GM12873 (cell line): ENCODE data around the gene ZNF519.

Experiments
- CTCF ChIP-seq: IDR thresholded peaks from 2 replicates; pipeline ENCODE4 v1.5.1; 2012; ENCODE audit warnings: low read depth, mild to moderate bottlenecking, moderate library complexity, low read length, control low read depth; ENCODE audit not compliant: insufficient read depth; ENCODE audit errors: missing control alignments

The ZNF519 gene

GRCh38 chr18:14120926-14121325 is 11.3 kb downstream of the ZNF519 start:
- no peak for TF ChIP-seq CTCF

GRCh38 chr18:14117606-14118005 is 14.6 kb downstream of the ZNF519 start:
- TF ChIP-seq CTCF: no peak

GRCh38 chr18:14106906-14107305 is 25.3 kb downstream of the ZNF519 start:
- no peak for TF ChIP-seq CTCF

- TF ChIP-seq CTCF: no peak
Measured at GRCh38 chr18:14104906-14105748, 27.1 kb downstream of the ZNF519 start.

- TF ChIP-seq CTCF: no peak
Measured at GRCh38 chr18:14104201-14104600, 28.0 kb downstream of the ZNF519 start.

- TF ChIP-seq CTCF: no peak
Measured at GRCh38 chr18:14100503-14101286, 31.5 kb downstream of the ZNF519 start.

- TF ChIP-seq CTCF: no peak
Measured at GRCh38 chr18:14098428-14098827, 33.8 kb downstream of the ZNF519 start.
